WTC11 (cell line): Measurements from ENCODE around the gene TEKT5. TPM values are rescaled to one million over a fixed set of nuclear protein-coding genes. Genes with fewer than 3 reads are reported as not detected.

ENCODE experiments used
- ATAC-seq: fragments of 200-7000 bp; cut with Tn5 transposase; 2 replicates; pipeline ENCODE4 v1.10.0; 2021; ENCODE audit warnings: mild to moderate bottlenecking, moderate library complexity
- CTCF ChIA-PET: fragments of 300-600 bp; sonication (Branson Sonifier 250); formaldehyde crosslinking; loops from one replicate; lab custom pipeline; 2021; ENCODE audit warnings: antibody characterized with exemption; lab: Charles Lee
- POLR2A ChIA-PET: fragments of 350-600 bp; sonication (Branson Sonifier 250); formaldehyde crosslinking; loops from one replicate; lab custom pipeline; 2021; ENCODE audit warnings: antibody characterized with exemption; lab: Charles Lee
- DNase-seq: peaks from one replicate; pipeline ENCODE4 v3.0.0; 2021; ENCODE audit warnings: low spot score
- H3K27ac Mint-ChIP-seq: 2 replicates; pipeline ENCODE4 v1.8.0; 2021; ENCODE audit warnings: mixed read lengths
- H3K27me3 Mint-ChIP-seq: 2 replicates; pipeline ENCODE4 v1.8.0; 2021; ENCODE audit warnings: low read depth, mild to moderate bottlenecking, moderate library complexity, mixed read lengths
- H3K36me3 Mint-ChIP-seq: 2 replicates; pipeline ENCODE4 v1.8.0; 2021; ENCODE audit warnings: mixed read lengths
- H3K4me1 Mint-ChIP-seq: 2 replicates; pipeline ENCODE4 v1.8.0; 2022; ENCODE audit warnings: mixed read lengths
- H3K4me3 Mint-ChIP-seq: 2 replicates; pipeline ENCODE4 v1.8.0; 2021; ENCODE audit warnings: mild to moderate bottlenecking, moderate library complexity, mixed read lengths
- H3K9me3 Mint-ChIP-seq: 2 replicates; pipeline ENCODE4 v1.8.0; 2021; ENCODE audit warnings: mixed read lengths
- AFF4 ChIP-seq: sonication (generic); formaldehyde crosslinking; IDR thresholded peaks from 2 replicates; pipeline ENCODE4 v1.8.1; 2023; ENCODE audit warnings: mild to moderate bottlenecking, missing genetic modification reagents, borderline replicate concordance
- ATF2 ChIP-seq: sonication (generic); formaldehyde crosslinking; IDR thresholded peaks from 2 replicates; pipeline ENCODE4 v1.8.1; 2022; ENCODE audit warnings: low read depth, missing genetic modification reagents, borderline replicate concordance
- CBFB ChIP-seq: sonication (generic); formaldehyde crosslinking; IDR thresholded peaks from 2 replicates; pipeline ENCODE4 v1.8.1; 2022; ENCODE audit warnings: mild to moderate bottlenecking, low read depth, missing genetic modification reagents
- CREB1 ChIP-seq: sonication (generic); formaldehyde crosslinking; IDR thresholded peaks from 2 replicates; pipeline ENCODE4 v1.8.0; 2023; ENCODE audit warnings: mild to moderate bottlenecking, missing genetic modification reagents
- CREM ChIP-seq: sonication (generic); formaldehyde crosslinking; IDR thresholded peaks from 2 replicates; pipeline ENCODE4 v1.8.1; 2022; ENCODE audit warnings: mild to moderate bottlenecking, missing genetic modification reagents, moderate library complexity
- ELF4 ChIP-seq: sonication (generic); formaldehyde crosslinking; IDR thresholded peaks from 2 replicates; pipeline ENCODE4 v1.8.1; 2022; ENCODE audit warnings: low read depth, mild to moderate bottlenecking, moderate library complexity, missing genetic modification reagents
- GABPB1 ChIP-seq: sonication (generic); formaldehyde crosslinking; IDR thresholded peaks from 2 replicates; pipeline ENCODE4 v1.8.1; 2023; ENCODE audit warnings: mild to moderate bottlenecking, missing genetic modification reagents
- JAZF1 ChIP-seq: fragments of 250-450 bp; sonication (Bioruptor Pico); IDR thresholded peaks from 2 replicates; pipeline ENCODE4 v1.9.0; 2021; ENCODE audit warnings: moderate library complexity, mild to moderate bottlenecking, inconsistent platforms
- MLX ChIP-seq: sonication (generic); formaldehyde crosslinking; IDR thresholded peaks from 2 replicates; pipeline ENCODE4 v1.8.1; 2023; ENCODE audit warnings: mild to moderate bottlenecking, missing genetic modification reagents, moderate library complexity
- NFE2L1 ChIP-seq: sonication (generic); formaldehyde crosslinking; IDR thresholded peaks from 2 replicates; pipeline ENCODE4 v1.8.1; 2023; ENCODE audit warnings: missing genetic modification reagents
- NR3C1 ChIP-seq: sonication (generic); formaldehyde crosslinking; conservative IDR thresholded peaks from 2 replicates; pipeline ENCODE4 v1.8.1; 2023; ENCODE audit warnings: low read depth, mild to moderate bottlenecking, missing genetic modification reagents
- RELA ChIP-seq: sonication (generic); formaldehyde crosslinking; IDR thresholded peaks from 2 replicates; pipeline ENCODE4 v1.8.1; 2022; ENCODE audit warnings: missing genetic modification reagents, mild to moderate bottlenecking, borderline replicate concordance
- TEAD4 ChIP-seq: sonication (generic); formaldehyde crosslinking; IDR thresholded peaks from 2 replicates; pipeline ENCODE4 v1.8.0; 2022; ENCODE audit warnings: mild to moderate bottlenecking, missing genetic modification reagents
- TP53 ChIP-seq: sonication (generic); formaldehyde crosslinking; IDR thresholded peaks from 2 replicates; pipeline ENCODE4 v1.8.1; 2023; ENCODE audit warnings: mild to moderate bottlenecking, missing genetic modification reagents
- USF2 ChIP-seq: sonication (generic); formaldehyde crosslinking; IDR thresholded peaks from 2 replicates; pipeline ENCODE4 v1.8.1; 2023; ENCODE audit warnings: mild to moderate bottlenecking, missing genetic modification reagents, moderate library complexity
- ZNF121 ChIP-seq: sonication (generic); formaldehyde crosslinking; IDR thresholded peaks from 2 replicates; pipeline ENCODE4 v1.8.0; 2023; ENCODE audit warnings: missing genetic modification reagents
- ZNF281 ChIP-seq: sonication (generic); formaldehyde crosslinking; IDR thresholded peaks from 2 replicates; pipeline ENCODE4 v1.8.0; 2023; ENCODE audit warnings: mild to moderate bottlenecking, missing genetic modification reagents
- ZNF317 ChIP-seq: sonication (generic); formaldehyde crosslinking; IDR thresholded peaks from 2 replicates; pipeline ENCODE4 v1.8.1; 2023; ENCODE audit warnings: low read depth, mild to moderate bottlenecking, moderate library complexity, missing genetic modification reagents, borderline replicate concordance
- ZNF416 ChIP-seq: fragments of 250-450 bp; sonication (Bioruptor Pico); IDR thresholded peaks from 2 replicates; pipeline ENCODE4 v1.9.0; 2021; ENCODE audit warnings: mild to moderate bottlenecking, inconsistent platforms
- ZNF423 ChIP-seq: fragments of 250-450 bp; sonication (Bioruptor Pico); IDR thresholded peaks from 2 replicates; pipeline ENCODE4 v2.1.2; 2022; ENCODE audit warnings: mild to moderate bottlenecking, moderate library complexity
- ZNF671 ChIP-seq: fragments of 250-450 bp; sonication (Bioruptor Pico); IDR thresholded peaks from 2 replicates; pipeline ENCODE4 v1.8.0; 2021; ENCODE audit warnings: mild to moderate bottlenecking
- total RNA-seq: library from RNA; stranded (reverse); gene quantifications from 3 replicates; pipeline ENCODE4 v1.2.3, GENCODE V29; 2021

TEKT5 gene
- total RNA-seq, 1 experiment from 2014 or later: 1.1 TPM

GRCh38 chr16:10729104-10730048 lies 34.6 kb upstream of the TEKT5 start:
- ChIA-PET CTCF (interaction anchor here (1.0 kb wide), 1 partner anchor 215 kb away, joined by 4 read pairs; no protein-coding TSS in a partner anchor), POLR2A (no interaction called here)
- Mint-ChIP-seq H3K4me3 (no peak overlapping the region), H3K27ac (no peak overlapping the region), H3K4me1 (no peaks in the 10 kb centered on the region; the same call in 1 of the 2 replicates), H3K9me3 (peaks cover 5% of the 10 kb centered on the region), H3K36me3 (peaks cover 3% of the 10 kb centered on the region), H3K27me3 (no peaks in the 10 kb centered on the region)
- ATAC-seq (peak; percentile 48), DNase-seq (no peak)
- TF ChIP-seq TEAD4 (CRISPR knock-in tag): no peak
- no peak for TF ChIP-seq ZNF416 (CRISPR knock-in tag)
- TF ChIP-seq RELA (CRISPR knock-in tag): no peak
- TF ChIP-seq USF2: no peak
- TF ChIP-seq ZNF121 (CRISPR knock-in tag): no peak
- TF ChIP-seq ZNF423: no peak
- TF ChIP-seq NR3C1 (CRISPR knock-in tag): no peak
- no peak for TF ChIP-seq CBFB
- TF ChIP-seq CREB1 (CRISPR knock-in tag): no peak
- no peak for TF ChIP-seq NFE2L1 (CRISPR knock-in tag)
- TF ChIP-seq JAZF1: no peak
- TF ChIP-seq ZNF281: no peak

- peaks cover under 1% of the 10 kb centered on the region for H3K36me3 Mint-ChIP-seq
- TF ChIP-seq ZNF671 (CRISPR knock-in tag): no peak
- TF ChIP-seq GABPB1 (CRISPR knock-in tag): 0 out of 2 replicates have a peak, but pooled peaks have one; percentile 18
- ChIA-PET CTCF (no interaction called here), POLR2A (no interaction called here)
- DNase-seq (no peak), ATAC-seq (no peak)
- H3K27me3 Mint-ChIP-seq: no peaks in the 10 kb centered on the region
- peaks cover 3% of the 10 kb centered on the region for H3K9me3 Mint-ChIP-seq
- no peaks in the 10 kb centered on the region; the same call in 1 of the 2 replicates for H3K4me1 Mint-ChIP-seq
- H3K4me3 Mint-ChIP-seq: no peak overlapping the region
- H3K27ac Mint-ChIP-seq: no peak overlapping the region
Observed at GRCh38 chr16:10728003-10728887, 33.5 kb upstream of the TEKT5 start.

- POLR2A ChIA-PET: no interaction called here
- Mint-ChIP-seq H3K27me3 (no peaks in the 10 kb centered on the region), H3K9me3 (peaks cover 34% of the 10 kb centered on the region), H3K27ac (no peak overlapping the region), H3K36me3 (no peaks in the 10 kb centered on the region), H3K4me1 (no peaks in the 10 kb centered on the region), H3K4me3 (no peak overlapping the region)
- CTCF ChIA-PET: no interaction called here
- no peak for DNase-seq
- ATAC-seq: no peak
- no peak for TF ChIP-seq TP53
- TF ChIP-seq ELF4 (CRISPR knock-in tag): no peak
- TF ChIP-seq ZNF317 (CRISPR knock-in tag): no peak
- TF ChIP-seq MLX (CRISPR knock-in tag): no peak
- TF ChIP-seq ATF2: no peak
- TF ChIP-seq TEAD4 (CRISPR knock-in tag): no peak
- TF ChIP-seq AFF4 (CRISPR knock-in tag): no peak
- TF ChIP-seq CREM: no peak
Observed at GRCh38 chr16:10708969-10709368, 14.2 kb upstream of the TEKT5 start.
